ENCODE data around the gene E2F4.

The E2F4 gene

GRCh38 chr16:67213197-67214019 lies 21.5 kb downstream of the E2F4 start:
- no peak for DNase-seq

GRCh38 chr16:67215706-67216105 lies 23.8 kb downstream of the E2F4 start:
- DNase-seq = no peak

- no peak for DNase-seq
Measured at GRCh38 chr16:67216612-67217490, 24.9 kb downstream of the E2F4 start.

GRCh38 chr16:67223992-67224391 lies 32.0 kb downstream of the E2F4 start:
- no peak for DNase-seq

GRCh38 chr16:67226295-67226803 lies 34.4 kb downstream of the E2F4 start:
- DNase-seq = no peak

- DNase-seq = peak; percentile 98
Measured at GRCh38 chr16:67226804-67227566, 35.0 kb downstream of the E2F4 start, which contains the start of gene TMEM208. TSS of gene TMEM208 (plus strand) at chr16:67227130. CDS start at chr16:67227219, 89 bp downstream.

- no peak for DNase-seq
Measured at GRCh38 chr16:67227567-67227921, 35.6 kb downstream of the E2F4 start.

GRCh38 chr16:67228034-67228785 lies 36.3 kb downstream of the E2F4 start:
- no peak for DNase-seq

GRCh38 chr16:67228905-67229304 lies 37.0 kb downstream of the E2F4 start:
- no peak for DNase-seq

- no peak for DNase-seq
Measured at GRCh38 chr16:67229906-67230808, 38.2 kb downstream of the E2F4 start.

GRCh38 chr16:67230809-67231660 lies 39.1 kb downstream of the E2F4 start:
- no peak for DNase-seq

- no peak for DNase-seq
Measured at GRCh38 chr16:67233596-67233995, 41.6 kb downstream of the E2F4 start.

- no peak for DNase-seq
Measured at GRCh38 chr16:67234180-67234597, 42.2 kb downstream of the E2F4 start.

GRCh38 chr16:67235816-67236562 lies 44.0 kb downstream of the E2F4 start:
- peak; percentile 78 for DNase-seq

- peak; percentile 86 for DNase-seq
Measured at GRCh38 chr16:67236563-67237395, 44.8 kb downstream of the E2F4 start.

GRCh38 chr16:67237396-67238277 lies 45.7 kb downstream of the E2F4 start:
- DNase-seq = no peak

- DNase-seq = no peak
Measured at GRCh38 chr16:67238278-67238575, 46.3 kb downstream of the E2F4 start.
